Mesenchymal stem cell (in vitro differentiated cells and primary cell): ENCODE results near the gene TMPRSS4.

ENCODE experiments used
- DNase-seq: peaks from one replicate; pipeline ENCODE4 v3.0.0-alpha.2; 2013
- H2AFZ ChIP-seq: one replicate; pipeline ENCODE4 v1.6.1; 2013; ENCODE audit warnings: low read depth, mild to moderate bottlenecking, control low read depth, inconsistent platforms, low read length, moderate library complexity
- H2AK5ac ChIP-seq: 2 replicates; pipeline ENCODE4 v1.6.1; 2013; ENCODE audit warnings: low read length, moderate library complexity, mild to moderate bottlenecking, inconsistent platforms; ENCODE audit not compliant: severe bottlenecking
- H2BK120ac ChIP-seq: one replicate; pipeline ENCODE4 v1.6.1; 2013; ENCODE audit warnings: low read depth, mild to moderate bottlenecking, inconsistent platforms, low read length, moderate library complexity
- H2BK12ac ChIP-seq, 2 experiments: one replicate each; pipeline ENCODE4 v1.6.1; 2013; ENCODE audit warnings: inconsistent platforms in 2 of 2, low read length in 2 of 2, mild to moderate bottlenecking in 2 of 2, moderate library complexity in 2 of 2, control low read depth in 1 of 2
- H2BK15ac ChIP-seq: one replicate; pipeline ENCODE4 v1.6.1; 2013; ENCODE audit warnings: mild to moderate bottlenecking, low read depth, inconsistent platforms; ENCODE audit not compliant: poor library complexity, severe bottlenecking
- H2BK5ac ChIP-seq: 2 replicates; pipeline ENCODE4 v1.6.1; 2013; ENCODE audit warnings: low read depth, mild to moderate bottlenecking, low read length, control low read depth, inconsistent platforms; ENCODE audit not compliant: poor library complexity, severe bottlenecking
- H3K14ac ChIP-seq, 2 experiments: one replicate each; pipeline ENCODE4 v1.6.1; 2013; ENCODE audit warnings: inconsistent platforms in 2 of 2, low read length in 2 of 2, control low read depth in 1 of 2, mild to moderate bottlenecking in 1 of 2, moderate library complexity in 1 of 2
- H3K18ac ChIP-seq, 2 experiments: one replicate each; pipeline ENCODE4 v1.6.1; 2013; ENCODE audit warnings: inconsistent platforms in 2 of 2, low read length in 2 of 2, control low read depth in 1 of 2, low read depth in 1 of 2, mild to moderate bottlenecking in 1 of 2
- H3K23ac ChIP-seq, 2 experiments: one replicate each; pipeline ENCODE4 v1.6.1; 2013; ENCODE audit warnings: inconsistent platforms in 2 of 2, low read length in 2 of 2, mild to moderate bottlenecking in 2 of 2, moderate library complexity in 2 of 2, control low read depth in 1 of 2
- H3K27ac ChIP-seq: 2 replicates; pipeline ENCODE4 v1.5.1; 2013; ENCODE audit warnings: mild to moderate bottlenecking, moderate library complexity, low read length, control low read depth, inconsistent platforms; ENCODE audit not compliant: poor library complexity, severe bottlenecking
- H3K27me3 ChIP-seq, 2 experiments: 2 replicates each; pipeline versions ENCODE4 v1.6.1 to v1.7.0; 2013; ENCODE audit warnings: low read length in 2 of 2, mild to moderate bottlenecking in 2 of 2, moderate library complexity in 2 of 2, control low read depth in 1 of 2, inconsistent platforms in 1 of 2; ENCODE audit not compliant: control insufficient read depth in 1 of 2, insufficient read depth in 1 of 2
- H3K36me3 ChIP-seq, 2 experiments: 2 replicates each; pipeline versions ENCODE4 v1.6.1 to v1.7.0; 2013; ENCODE audit warnings: low read length in 2 of 2, control low read depth in 1 of 2, inconsistent platforms in 1 of 2, low read depth in 1 of 2, mild to moderate bottlenecking in 1 of 2; ENCODE audit not compliant: insufficient read depth in 2 of 2, control insufficient read depth in 1 of 2
- H3K4ac ChIP-seq, 2 experiments: one replicate each; pipeline ENCODE4 v1.6.1; 2013; ENCODE audit warnings: inconsistent platforms in 2 of 2, low read length in 2 of 2, mild to moderate bottlenecking in 2 of 2, moderate library complexity in 2 of 2, control low read depth in 1 of 2, low read depth in 1 of 2
- H3K4me1 ChIP-seq: 2 replicates; pipeline ENCODE4 v1.6.1; 2013; ENCODE audit warnings: low read depth, low read length, control low read depth; ENCODE audit not compliant: control insufficient read depth, insufficient read depth
- H3K4me2 ChIP-seq: 2 replicates; pipeline ENCODE4 v1.6.1; 2013; ENCODE audit warnings: low read length, mild to moderate bottlenecking, inconsistent platforms; ENCODE audit not compliant: poor library complexity, severe bottlenecking
- H3K4me3 ChIP-seq, 2 experiments: 2 replicates each; pipeline versions ENCODE4 v1.5.1 to v1.7.0; 2013; ENCODE audit warnings: low read length in 2 of 2, mild to moderate bottlenecking in 2 of 2, control low read depth in 1 of 2, low read depth in 1 of 2; ENCODE audit not compliant: insufficient read depth in 1 of 2
- H3K79me1 ChIP-seq: replicated peaks from 2 replicates; pipeline ENCODE4 v1.6.1; 2013; ENCODE audit warnings: mild to moderate bottlenecking, control low read depth, low read length, inconsistent platforms; ENCODE audit not compliant: poor library complexity, severe bottlenecking
- H3K9ac ChIP-seq: 2 replicates; pipeline ENCODE4 v1.7.0; 2013; ENCODE audit warnings: mild to moderate bottlenecking, low read length, moderate library complexity
- H3K9me3 ChIP-seq: 2 replicates; pipeline ENCODE4 v1.7.0; 2013; ENCODE audit warnings: mild to moderate bottlenecking, low read length; ENCODE audit not compliant: control insufficient read depth
- H4K8ac ChIP-seq: one replicate; pipeline ENCODE4 v1.6.1; 2013; ENCODE audit warnings: inconsistent platforms, mild to moderate bottlenecking, low read length, moderate library complexity
- H4K91ac ChIP-seq: one replicate; pipeline ENCODE4 v1.6.1; 2013; ENCODE audit warnings: mild to moderate bottlenecking, low read length, inconsistent platforms
- WGBS: methylation state at CpG from one replicate; pipeline ENCODE4 v1.1.7; 2013; ENCODE audit warnings: mixed read lengths; 5-methylcytosine and 5-hydroxymethylcytosine counted together

The TMPRSS4 gene

GRCh38 chr11:118111019-118111743 lies 34.3 kb downstream of the TMPRSS4 start:
- H2BK12ac ChIP-seq = no peak overlapping the region
- H3K4me2 ChIP-seq = no peak overlapping the region
- peaks cover 34 to 39% of the 10 kb centered on the region in 2 experiments for H3K27me3 ChIP-seq
- H2BK15ac ChIP-seq = no peak overlapping the region
- H3K9me3 ChIP-seq = no peaks in the 10 kb centered on the region
- no peaks in the 10 kb centered on the region for H3K36me3 ChIP-seq
- H4K91ac ChIP-seq = no peak overlapping the region
- H2BK5ac ChIP-seq = no peak overlapping the region
- H3K4me3 ChIP-seq = no peak overlapping the region
- no peak overlapping the region for H3K14ac ChIP-seq
- H3K79me1 ChIP-seq = no peaks in the 10 kb centered on the region
- H2AK5ac ChIP-seq = no peak overlapping the region
- H3K4ac ChIP-seq = no peak overlapping the region
- H2BK120ac ChIP-seq = no peak overlapping the region
- H4K8ac ChIP-seq = no peak overlapping the region
- no peak overlapping the region for H3K18ac ChIP-seq
- 50% methylated on average over 5 of the region's 8 CpGs for WGBS
- H2AFZ ChIP-seq = no peak overlapping the region
- no peak overlapping the region for H3K23ac ChIP-seq
- no peak overlapping the region for H3K9ac ChIP-seq
- no peaks in the 10 kb centered on the region for H3K4me1 ChIP-seq
- DNase-seq = no peak
- no peak overlapping the region for H3K27ac ChIP-seq

GRCh38 chr11:118111744-118112035 lies 34.8 kb downstream of the TMPRSS4 start:
- no peak overlapping the region for H4K91ac ChIP-seq
- no peaks in the 10 kb centered on the region for H3K36me3 ChIP-seq
- peaks cover 38% of the 10 kb centered on the region in 2 experiments for H3K27me3 ChIP-seq
- H3K23ac ChIP-seq = no peak overlapping the region
- 85% methylated on average over 6 of the region's 6 CpGs for WGBS
- no peak overlapping the region for H3K4me3 ChIP-seq
- no peak overlapping the region for H3K4ac ChIP-seq
- H3K4me1 ChIP-seq = no peaks in the 10 kb centered on the region
- H3K9me3 ChIP-seq = no peaks in the 10 kb centered on the region
- no peak overlapping the region for H2BK120ac ChIP-seq
- H4K8ac ChIP-seq = no peak overlapping the region
- H2AK5ac ChIP-seq = no peak overlapping the region
- H3K14ac ChIP-seq = no peak overlapping the region
- no peak overlapping the region for H3K9ac ChIP-seq
- no peak overlapping the region for H3K4me2 ChIP-seq
- DNase-seq = no peak
- H2AFZ ChIP-seq = no peak overlapping the region
- no peak overlapping the region for H2BK15ac ChIP-seq
- H3K27ac ChIP-seq = no peak overlapping the region
- no peak overlapping the region for H3K18ac ChIP-seq
- H3K79me1 ChIP-seq = no peaks in the 10 kb centered on the region
- H2BK5ac ChIP-seq = no peak overlapping the region
- H2BK12ac ChIP-seq = no peak overlapping the region

GRCh38 chr11:118112711-118113430 lies 36.0 kb downstream of the TMPRSS4 start:
- 76% methylated on average over 8 of the region's 11 CpGs for WGBS

GRCh38 chr11:118114266-118114665 lies 37.4 kb downstream of the TMPRSS4 start:
- no peak overlapping the region for H2BK5ac ChIP-seq
- H3K27ac ChIP-seq = no peak overlapping the region
- H3K4me1 ChIP-seq = no peaks in the 10 kb centered on the region
- no peaks in the 10 kb centered on the region for H3K9me3 ChIP-seq
- 78% methylated on average over 1 of the region's 1 CpG for WGBS
- peaks cover 39 to 61% of the 10 kb centered on the region in 2 experiments for H3K27me3 ChIP-seq
- H3K14ac ChIP-seq = no peak overlapping the region
- no peak overlapping the region for H4K91ac ChIP-seq
- no peaks in the 10 kb centered on the region for H3K79me1 ChIP-seq
- H2BK12ac ChIP-seq = no peak overlapping the region
- no peaks in the 10 kb centered on the region for H3K36me3 ChIP-seq
- H3K4ac ChIP-seq = no peak overlapping the region
- no peak for DNase-seq
- no peak overlapping the region for H2AFZ ChIP-seq
- no peak overlapping the region for H2AK5ac ChIP-seq
- H2BK15ac ChIP-seq = no peak overlapping the region
- no peak overlapping the region for H3K18ac ChIP-seq
- H3K9ac ChIP-seq = no peak overlapping the region
- no peak overlapping the region for H3K23ac ChIP-seq
- no peak overlapping the region for H2BK120ac ChIP-seq
- no peak overlapping the region for H3K4me3 ChIP-seq
- H3K4me2 ChIP-seq = no peak overlapping the region
- no peak overlapping the region for H4K8ac ChIP-seq

More at GRCh38 chr11:118112711-118113430, 36.0 kb downstream of the TMPRSS4 start:
- no peak overlapping the region for H3K27ac ChIP-seq
- no peak overlapping the region for H3K18ac ChIP-seq
- H3K9me3 ChIP-seq = no peaks in the 10 kb centered on the region
- H2BK12ac ChIP-seq = no peak overlapping the region
- peaks cover 39 to 48% of the 10 kb centered on the region in 2 experiments for H3K27me3 ChIP-seq
- H3K9ac ChIP-seq = no peak overlapping the region
- no peak overlapping the region for H2AFZ ChIP-seq
- no peaks in the 10 kb centered on the region for H3K79me1 ChIP-seq
- H3K14ac ChIP-seq = no peak overlapping the region
- no peak overlapping the region for H4K91ac ChIP-seq
- H3K36me3 ChIP-seq = no peaks in the 10 kb centered on the region
- H2BK5ac ChIP-seq = no peak overlapping the region
- no peak overlapping the region for H3K4ac ChIP-seq
- no peak overlapping the region for H2BK120ac ChIP-seq
- H3K23ac ChIP-seq = no peak overlapping the region
- no peak overlapping the region for H4K8ac ChIP-seq
- no peak overlapping the region for H2AK5ac ChIP-seq
- no peak for DNase-seq
- H3K4me2 ChIP-seq = no peak overlapping the region
- no peak overlapping the region for H2BK15ac ChIP-seq
- no peak overlapping the region for H3K4me3 ChIP-seq
- H3K4me1 ChIP-seq = no peaks in the 10 kb centered on the region
